Ovary (tissue), 9 donors: ENCODE measurements around the gene TAF3. TPM values are rescaled to one million over a fixed set of nuclear protein-coding genes. Genes with fewer than 3 reads are reported as not detected.

Experiments used
- DNase-seq, 5 donors: peaks; one replicate each; pipeline ENCODE4 v3.0.0-alpha.2; 2019 to 2020
- H3K27ac ChIP-seq, 2 donors: fragments of 200-600 bp; one replicate each; pipeline versions ENCODE4 v1.5.1 to v1.8.0; 2019 to 2022
- H3K27me3 ChIP-seq: fragments of 200-600 bp; one replicate; pipeline ENCODE4 v1.8.0; 2022
- H3K36me3 ChIP-seq: fragments of 200-600 bp; sonication (generic); one replicate; pipeline ENCODE4 v1.5.1; 2019
- H3K4me1 ChIP-seq: one replicate; pipeline ENCODE4 v1.8.1; 2013; ENCODE audit warnings: mild to moderate bottlenecking, moderate library complexity; ENCODE audit not compliant: insufficient read depth
- H3K4me3 ChIP-seq: fragments of 200-600 bp; sonication (generic); one replicate; pipeline ENCODE4 v1.5.1; 2017
- H3K9me3 ChIP-seq, 2 donors: fragments of 200-600 bp in 1 of 2; sonication (generic) in 1 of 2; one replicate each; pipeline versions ENCODE4 v1.5.1 to v1.8.1; 2013 to 2019; ENCODE audit warnings: mild to moderate bottlenecking in 1 of 2, moderate library complexity in 1 of 2
- EP300 ChIP-seq: sonication (generic); formaldehyde crosslinking; IDR thresholded peaks from one replicate; pipeline ENCODE4 v1.6.1; 2017; ENCODE audit warnings: antibody characterized with exemption
- POLR2A ChIP-seq: fragments of 450-650 bp; IDR thresholded peaks from one replicate; pipeline ENCODE4 v1.6.1; 2017; ENCODE audit warnings: antibody characterized with exemption, mild to moderate bottlenecking, moderate library complexity
- WGBS, 3 donors: extraction: QIAGEN DNeasy Blood & Tissue Kit in 1 of 3; methylation state at CpG; one replicate each; pipeline versions ENCODE4 v1.1.5 to v1.1.7; 2013 to 2017; 5-methylcytosine and 5-hydroxymethylcytosine counted together
- intact Hi-C, 4 donors: fragments of 100-400 bp; cut with DNase I; formaldehyde crosslinking; loops; one replicate each; pipeline versions ENCODE4 v1.11.0 to v1.15.1; 2022 to 2023
- polyA plus RNA-seq, 2 donors: library from polyadenylated mRNA; stranded (reverse); fragments of 200-250 nt in 1 of 2; fragments of 350-450 nt in 1 of 2; fragmentation: Illumina TruSeq in 1 of 2; extraction: RNeasy Lipid Tissue Mini Kit (QIAGEN cat#74804) in 1 of 2; gene quantifications; one replicate each; pipeline ENCODE4 v1.2.3, GENCODE V29; 2013 to 2014
- total RNA-seq, 7 donors: library from RNA; depleted of rRNA in 2 of 7; stranded (reverse); fragments of >200 nt in 2 of 7; fragmentation: NEBNext Ultra II Directional in 3 of 7; extraction: Animal tissue kit (Norgen Biotek cat#: 25700) in 3 of 7; gene quantifications; one replicate each; pipeline versions ENCODE4 v1.1.0 to v1.2.4, GENCODE V29; 2016 to 2023
- TF ChIP-seq, protein P1 (sequence below), 3 donors: fragments of 450-650 bp in 2 of 3; fragments of 200-600 bp in 1 of 3; IDR thresholded peaks; one replicate each; pipeline versions ENCODE4 v1.5.1 to v1.8.0; 2016 to 2022; ENCODE audit warnings: antibody characterized with exemption in 3 of 3, mild to moderate bottlenecking in 1 of 3
- donor health status: DM: no; HTN: no; CAD: no; lungs with moderate emphysema.
- donor health status: DM: no; HTN: no; CAD: no.
- donor health status: Bipolar disorder and iron deficiency.
- donor health status: DM: yes; HTN: yes; CAD: no.
- donor health status: DM: no; HTN: no; CAD: no.
- donor health status: DM: yes; HTN: yes; CAD: no.

Gene TAF3
- total and polyA plus RNA-seq, 9 donors: 7.1 to 15.9 (median 11.8) TPM

DNA sequence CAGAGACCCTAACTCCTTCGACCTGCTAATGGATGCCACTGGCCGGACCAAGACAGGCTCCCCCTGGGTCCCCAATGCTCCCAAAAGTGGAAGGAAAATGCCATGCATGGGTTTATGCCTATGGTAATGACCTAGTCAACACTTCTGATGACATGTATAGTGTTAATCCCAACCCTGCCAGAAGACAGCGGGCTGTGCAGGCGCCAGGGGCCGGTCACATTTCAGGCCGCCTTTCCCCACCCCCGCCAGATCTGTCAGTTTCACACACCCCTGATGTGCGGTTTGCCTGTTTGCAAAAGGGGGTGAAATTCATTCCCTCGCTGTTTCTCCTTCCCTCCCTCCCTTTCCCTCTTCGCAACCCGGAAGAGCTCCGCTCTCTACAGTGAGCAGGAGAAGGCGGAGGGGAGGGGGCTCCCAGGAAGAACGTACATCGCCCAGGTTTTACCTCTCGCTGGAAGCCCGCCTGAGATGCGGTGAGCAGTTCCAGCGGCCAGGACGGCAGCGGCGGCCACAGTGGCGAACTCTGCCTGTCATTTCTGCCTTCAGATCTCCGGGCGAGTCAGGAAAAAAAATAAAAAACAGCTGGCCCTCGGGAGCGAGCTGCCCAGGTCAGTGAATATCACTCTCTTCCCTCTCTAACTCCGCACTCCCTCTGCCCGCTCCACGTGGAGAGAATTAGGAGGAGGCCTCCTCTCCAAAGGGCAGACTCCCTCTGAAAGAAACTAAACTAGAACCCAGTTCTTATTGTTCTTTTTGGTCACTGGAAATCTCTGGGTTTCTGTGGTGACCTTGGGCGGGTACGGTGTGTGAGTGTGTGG is 226.8 kb downstream of the TAF3 start:
- TF ChIP-seq POLR2A (no peak), EP300 (no peak)
- TF ChIP-seq, protein P1, sequence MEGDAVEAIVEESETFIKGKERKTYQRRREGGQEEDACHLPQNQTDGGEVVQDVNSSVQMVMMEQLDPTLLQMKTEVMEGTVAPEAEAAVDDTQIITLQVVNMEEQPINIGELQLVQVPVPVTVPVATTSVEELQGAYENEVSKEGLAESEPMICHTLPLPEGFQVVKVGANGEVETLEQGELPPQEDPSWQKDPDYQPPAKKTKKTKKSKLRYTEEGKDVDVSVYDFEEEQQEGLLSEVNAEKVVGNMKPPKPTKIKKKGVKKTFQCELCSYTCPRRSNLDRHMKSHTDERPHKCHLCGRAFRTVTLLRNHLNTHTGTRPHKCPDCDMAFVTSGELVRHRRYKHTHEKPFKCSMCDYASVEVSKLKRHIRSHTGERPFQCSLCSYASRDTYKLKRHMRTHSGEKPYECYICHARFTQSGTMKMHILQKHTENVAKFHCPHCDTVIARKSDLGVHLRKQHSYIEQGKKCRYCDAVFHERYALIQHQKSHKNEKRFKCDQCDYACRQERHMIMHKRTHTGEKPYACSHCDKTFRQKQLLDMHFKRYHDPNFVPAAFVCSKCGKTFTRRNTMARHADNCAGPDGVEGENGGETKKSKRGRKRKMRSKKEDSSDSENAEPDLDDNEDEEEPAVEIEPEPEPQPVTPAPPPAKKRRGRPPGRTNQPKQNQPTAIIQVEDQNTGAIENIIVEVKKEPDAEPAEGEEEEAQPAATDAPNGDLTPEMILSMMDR (IDR thresholded peaks at IDR 0.05): no peak
- Histone ChIP-seq H3K4me3 (no peak overlapping the region), H3K4me1 (peaks cover 5% of the 10 kb centered on the region), H3K27ac (no peak overlapping the region), H3K36me3 (no peaks in the 10 kb centered on the region), H3K27me3 (peaks cover 4% of the 10 kb centered on the region), H3K9me3 (no peaks in the 10 kb centered on the region)
- WGBS, 3 donors: 2 to 4% (median 3%) methylated on average over 32 of the region's 32 CpGs
- no peak for DNase-seq
- intact Hi-C loops: no loop called here

DNA sequence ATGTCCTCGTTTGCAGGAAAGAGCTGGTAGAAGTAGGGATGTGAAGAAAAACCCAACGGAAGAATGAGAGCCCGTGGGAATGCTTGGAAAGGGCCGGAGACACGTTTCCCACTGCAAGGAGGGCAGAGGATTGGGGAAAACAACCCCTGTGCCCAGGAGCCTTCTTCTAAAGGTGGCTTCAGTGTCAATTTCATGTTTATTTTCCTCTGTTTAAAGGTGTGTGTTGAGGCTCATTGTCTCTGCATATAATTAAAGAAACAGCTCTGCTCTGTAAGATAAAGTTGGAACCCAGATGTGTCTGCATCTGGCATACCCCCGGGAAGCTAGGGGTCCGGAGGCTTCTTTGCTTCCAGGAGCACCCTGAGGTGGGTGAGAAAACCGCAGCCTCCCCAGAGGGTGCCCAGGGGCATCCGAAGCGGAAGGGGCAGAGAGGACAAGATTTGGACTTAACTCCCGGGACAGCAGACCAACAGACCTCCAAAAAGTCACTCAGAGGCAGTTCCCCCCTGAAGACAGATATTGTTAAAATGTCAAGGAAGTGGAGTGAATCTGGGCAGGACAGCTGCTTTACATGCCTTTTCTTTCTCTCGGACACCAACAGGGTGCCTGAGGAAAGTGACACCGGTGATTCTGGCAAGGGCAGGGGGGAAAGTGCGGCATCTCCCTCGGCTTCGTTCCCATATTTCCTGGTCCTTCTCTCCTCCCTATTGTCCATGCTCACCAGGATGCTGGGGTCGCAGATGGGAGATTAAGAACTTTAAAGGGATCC is 227.6 kb downstream of the TAF3 start:
- H3K36me3 ChIP-seq: no peaks in the 10 kb centered on the region
- H3K4me3 ChIP-seq: no peak overlapping the region
- peaks cover 8% of the 10 kb centered on the region for H3K4me1 ChIP-seq
- H3K9me3 ChIP-seq: no peaks in the 10 kb centered on the region
- H3K27ac ChIP-seq: no peak overlapping the region
- 4 to 10% (median 6%) methylated on average over 17 of the region's 17 CpGs for WGBS, 3 donors
- DNase-seq: no peak
- intact Hi-C loops: no loop called here
- TF ChIP-seq, protein P1 (IDR thresholded peaks at IDR 0.05): no peak
- TF ChIP-seq EP300: no peak
- H3K27me3 ChIP-seq: peaks cover 4% of the 10 kb centered on the region

DNA sequence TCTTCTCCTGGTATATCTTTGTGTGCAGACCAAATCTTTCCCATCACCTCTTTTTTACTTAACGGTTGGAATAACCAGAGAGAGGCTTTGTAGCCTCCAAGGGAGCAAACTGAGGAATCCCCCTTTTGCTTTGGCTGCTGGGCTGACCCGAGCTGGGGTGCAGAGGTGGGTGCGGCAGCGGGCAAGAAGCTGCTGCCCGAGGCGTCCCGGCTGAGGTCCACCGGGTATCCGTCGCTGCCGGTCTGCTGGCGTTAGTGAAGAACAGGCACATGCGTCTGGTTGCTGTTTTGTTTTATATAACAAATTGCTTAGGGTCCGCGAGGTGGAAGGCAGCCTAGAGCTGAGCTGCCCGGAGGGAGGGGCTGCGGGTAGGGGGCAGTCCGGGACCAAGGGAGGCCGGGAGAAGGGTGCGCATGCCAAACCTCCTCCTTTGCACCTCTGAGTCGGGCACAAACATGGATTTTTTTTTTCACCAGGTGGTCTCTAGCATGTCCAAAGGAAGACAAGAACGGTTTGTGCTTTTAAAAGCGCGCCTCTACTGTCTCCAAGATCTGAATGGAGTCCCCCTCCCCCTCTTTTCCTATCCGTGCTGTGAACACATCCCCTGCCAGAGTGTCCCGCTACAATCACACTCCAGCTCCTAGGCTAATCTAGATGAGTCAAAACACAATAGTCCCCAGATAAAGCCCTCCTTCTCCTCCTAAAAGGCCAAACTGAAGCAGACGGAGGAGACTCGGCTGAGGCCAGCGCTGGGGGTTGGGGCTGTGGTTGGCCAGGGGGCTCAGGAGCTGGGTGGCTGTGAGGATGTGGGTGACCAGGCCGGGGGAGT is 229.4 kb downstream of the TAF3 start:
- Histone ChIP-seq H3K36me3 (no peaks in the 10 kb centered on the region), H3K4me3 (no peak overlapping the region), H3K27ac (no peak overlapping the region), H3K4me1 (peaks cover 11% of the 10 kb centered on the region), H3K27me3 (peaks cover 7% of the 10 kb centered on the region), H3K9me3 (no peaks in the 10 kb centered on the region)
- intact Hi-C loops: no loop called here
- DNase-seq: no peak
- TF ChIP-seq POLR2A (no peak), EP300 (no peak)
- TF ChIP-seq, protein P1 (IDR thresholded peaks at IDR 0.05): no peak
- 4 to 7% (median 5%) methylated on average over 29 to 30 of the region's 30 CpGs for WGBS, 3 donors

DNA sequence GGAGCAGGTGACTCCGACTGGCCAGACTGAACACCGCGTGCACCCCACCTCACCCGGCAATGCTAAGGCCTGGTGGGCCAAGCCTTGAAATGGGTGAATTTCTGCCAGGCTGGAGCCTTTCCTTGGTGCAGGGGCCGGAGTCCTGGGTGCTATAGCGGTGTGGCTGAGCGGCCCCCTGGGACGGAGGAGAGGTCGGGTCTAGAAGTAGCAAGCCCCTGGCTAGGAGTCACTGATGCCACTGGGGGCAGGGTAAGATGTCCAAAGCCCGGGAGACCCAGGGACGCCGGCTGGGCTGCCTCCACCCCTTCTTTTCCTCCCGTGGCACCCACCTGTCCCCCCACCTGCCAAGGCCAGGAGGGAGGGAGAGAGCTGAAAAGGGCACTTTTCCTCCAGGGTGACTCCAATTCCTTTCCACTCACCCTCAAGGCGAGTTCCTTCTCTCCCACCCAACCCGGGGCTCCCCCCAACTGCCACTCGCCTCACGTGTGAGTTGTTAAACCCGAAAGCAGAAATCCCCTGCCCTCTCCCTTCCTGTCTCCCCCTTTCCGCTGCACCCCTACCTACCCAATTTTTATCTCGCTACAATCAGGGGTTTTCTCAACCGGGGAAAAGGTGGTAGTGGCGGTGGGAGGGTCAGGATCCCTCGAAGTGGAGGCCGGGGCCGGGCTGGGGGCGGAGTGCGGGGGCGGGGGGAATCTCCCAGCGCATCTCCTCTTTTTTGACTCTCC is 230.1 kb downstream of the TAF3 start:
- H3K4me3 ChIP-seq: no peak overlapping the region
- 7 to 10% (median 10%) methylated on average over 29 of the region's 29 CpGs for WGBS, 3 donors
- no peak overlapping the region for H3K27ac ChIP-seq
- H3K36me3 ChIP-seq: no peaks in the 10 kb centered on the region
- no peaks in the 10 kb centered on the region for H3K9me3 ChIP-seq
- H3K27me3 ChIP-seq: peaks cover 7% of the 10 kb centered on the region
- TF ChIP-seq POLR2A (no peak), EP300 (no peak)
- TF ChIP-seq, protein P1 (IDR thresholded peaks at IDR 0.05): no peak
- DNase-seq: no peak
- intact Hi-C loops: no loop called here
- H3K4me1 ChIP-seq: peaks cover 12% of the 10 kb centered on the region
